Measurements from ENCODE around the gene CLDN17.

- TF ChIP-seq CTCF (optimal IDR thresholded peaks at IDR 0.05 in 1 of 3, IDR thresholded peaks at IDR 0.05 in 1 of 3, conservative IDR thresholded peaks at IDR 0.05 in 1 of 3; ENCODE audit: extremely low read depth in 1 of 3, insufficient read depth in 2 of 3, low read length in 3 of 3) = no peak
- no peak for TF ChIP-seq EZH2 (IDR thresholded peaks at IDR 0.05; ENCODE audit: low read length)
Observed at GRCh38 chr21:30190554-30190953, 23.9 kb upstream of the CLDN17 start.

Data from keratinocyte (primary cell).